Glutamatergic neuron (in vitro differentiated cells): ENCODE results near the gene CADM1. TPM values are rescaled to one million over a fixed set of nuclear protein-coding genes. Genes with fewer than 3 reads are reported as not detected.
A peak's percentile ranks its signal among the peaks of the same experiment; 100 is the strongest.

ENCODE experiments used
- DNase-seq: peaks from one replicate; pipeline ENCODE4 v3.0.0; 2022
- H3K27ac Mint-ChIP-seq: one replicate; pipeline ENCODE4 v1.8.0; 2020; ENCODE audit warnings: mild to moderate bottlenecking, mixed read lengths, inconsistent platforms; ENCODE audit not compliant: unreplicated experiment
- H3K27me3 Mint-ChIP-seq: one replicate; pipeline ENCODE4 v1.8.0; 2020; ENCODE audit warnings: mild to moderate bottlenecking, moderate library complexity, mixed read lengths, inconsistent platforms; ENCODE audit not compliant: unreplicated experiment
- H3K36me3 Mint-ChIP-seq: one replicate; pipeline ENCODE4 v1.8.0; 2020; ENCODE audit warnings: mild to moderate bottlenecking, mixed read lengths, inconsistent platforms; ENCODE audit not compliant: unreplicated experiment
- H3K4me1 Mint-ChIP-seq: one replicate; pipeline ENCODE4 v1.8.0; 2020; ENCODE audit warnings: mild to moderate bottlenecking, low read depth, mixed read lengths, inconsistent platforms; ENCODE audit not compliant: unreplicated experiment
- H3K4me3 Mint-ChIP-seq: one replicate; pipeline ENCODE4 v1.8.0; 2020; ENCODE audit warnings: mild to moderate bottlenecking, mixed read lengths, inconsistent platforms; ENCODE audit not compliant: unreplicated experiment
- H3K9me3 Mint-ChIP-seq: one replicate; pipeline ENCODE4 v1.8.0; 2020; ENCODE audit warnings: mild to moderate bottlenecking, moderate library complexity, mixed read lengths, inconsistent platforms; ENCODE audit not compliant: unreplicated experiment
- CTCF ChIP-seq: fragments of 200-600 bp; sonication (generic); IDR thresholded peaks from one replicate; pipeline ENCODE4 v1.5.0; 2021; ENCODE audit not compliant: partially characterized antibody, unreplicated experiment
- long read RNA-seq: library from polyadenylated mRNA; unstranded; transcript quantifications from one replicate; pipeline ENCODE4 v2.0.0, GENCODE V29; 2020; ENCODE audit not compliant: unreplicated experiment
- total RNA-seq: library from RNA; stranded (reverse); fragmentation: NEBNext Ultra II Directional; extraction: Animal tissue kit (Norgen Biotek cat#: 25700); gene quantifications from one replicate; pipeline ENCODE4 v1.2.1, GENCODE V29; 2021; ENCODE audit not compliant: unreplicated experiment

CADM1 gene
- total RNA-seq: 1,339 TPM
- long read RNA-seq, transcript CADM1-222 (10 exons, 1,246 nt): major isoform, 251 of 800 reads
- long read RNA-seq, transcript CADM1-205 (2 exons, 575 nt): minor isoform, 5 of 800 reads
- long read RNA-seq, partial matches to known transcripts: 328 of 800 reads
- long read RNA-seq, other reads (novel, unspliced or antisense): 215 of 800 reads

GRCh38 chr11:115504276-115505158 is at the start of gene CADM1:
Gene CADM1, minus strand, starts transcription at chr11:115504415.
- TF ChIP-seq CTCF: peak; percentile 94
- Mint-ChIP-seq H3K27ac (peak within 1 kb of the TSS; percentile 97), H3K36me3 (no peaks in the 10 kb centered on the region), H3K27me3 (peaks cover 4% of the 10 kb centered on the region), H3K4me1 (peaks cover 9% of the 10 kb centered on the region), H3K4me3 (peak within 1 kb of the TSS; percentile 96), H3K9me3 (peaks cover 7% of the 10 kb centered on the region)
- peak; percentile 98 for DNase-seq

GRCh38 chr11:115552773-115553438 is 48.7 kb upstream of the CADM1 start:
- Mint-ChIP-seq H3K9me3 (no peaks in the 10 kb centered on the region), H3K4me3 (no peak overlapping the region), H3K4me1 (peaks cover 7% of the 10 kb centered on the region), H3K27ac (no peak overlapping the region), H3K36me3 (no peaks in the 10 kb centered on the region), H3K27me3 (peaks cover 2% of the 10 kb centered on the region)
- TF ChIP-seq CTCF: no peak
- no peak for DNase-seq

- H3K4me3 Mint-ChIP-seq: no peak overlapping the region
- H3K27ac Mint-ChIP-seq: no peak overlapping the region
These were observed 48.0 kb upstream of the CADM1 start for GRCh38 chr11:115552151-115552772.

GRCh38 chr11:115550291-115551059 is 46.3 kb upstream of the CADM1 start:
- no peaks in the 10 kb centered on the region for H3K4me1 Mint-ChIP-seq
- no peaks in the 10 kb centered on the region for H3K9me3 Mint-ChIP-seq
- TF ChIP-seq CTCF: no peak
- H3K27me3 Mint-ChIP-seq: peaks cover 2% of the 10 kb centered on the region
- no peak for DNase-seq
- H3K4me3 Mint-ChIP-seq: no peak overlapping the region
- H3K27ac Mint-ChIP-seq: no peak overlapping the region
- no peaks in the 10 kb centered on the region for H3K36me3 Mint-ChIP-seq

More at GRCh38 chr11:115552151-115552772, 48.0 kb upstream of the CADM1 start:
- TF ChIP-seq CTCF: no peak
- no peaks in the 10 kb centered on the region for H3K9me3 Mint-ChIP-seq
- H3K4me1 Mint-ChIP-seq: peaks cover 4% of the 10 kb centered on the region
- peaks cover 2% of the 10 kb centered on the region for H3K27me3 Mint-ChIP-seq
- DNase-seq: no peak
- no peaks in the 10 kb centered on the region for H3K36me3 Mint-ChIP-seq
